Measurements from ENCODE around the gene DDX25. TPM values are rescaled to one million over a fixed set of nuclear protein-coding genes. Genes with fewer than 3 reads are reported as not detected.

Gene DDX25
- total and polyA plus RNA-seq, 9 donors = 0.22 to 0.77 (median 0.35) TPM

- no peak for DNase-seq
Observed at GRCh38 chr11:125923633-125924032, 19.3 kb downstream of the DDX25 start.

DNA sequence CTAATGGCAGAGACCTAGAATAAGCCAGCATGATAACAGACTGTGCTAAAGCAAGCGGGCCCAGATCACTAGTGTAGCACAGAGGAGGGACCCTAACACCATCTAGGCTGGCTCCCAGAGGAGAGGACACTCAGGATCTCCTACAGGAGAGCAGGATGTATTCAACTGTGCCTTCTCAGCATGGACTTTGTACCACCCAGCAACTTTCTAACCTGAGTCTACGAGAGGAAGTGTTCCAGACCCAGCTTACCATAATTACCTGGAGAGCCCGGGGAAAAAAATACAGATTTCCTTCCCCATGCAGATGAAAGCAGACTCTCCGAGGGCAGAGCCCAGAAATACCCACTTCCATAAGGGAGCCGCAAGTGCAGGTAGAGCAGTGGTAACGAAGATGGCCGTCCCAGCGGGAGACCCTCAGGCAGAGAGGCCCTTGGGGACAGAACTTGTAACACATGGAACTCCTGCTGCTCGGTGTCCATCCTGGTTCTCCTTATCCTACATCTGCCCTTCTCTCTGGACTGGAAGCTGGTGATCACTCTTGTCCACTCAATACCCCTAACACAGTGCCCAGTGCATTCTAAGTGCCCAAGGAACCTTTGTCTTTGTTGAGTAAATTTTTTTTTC lies 20.2 kb downstream of the DDX25 start:
- DNase-seq = no peak
- Histone ChIP-seq H3K27ac (ENCODE audit: low read length) (no peak overlapping the region), H3K27me3 (ENCODE audit: control insufficient read depth, insufficient read depth, low read length) (no peaks in the 10 kb centered on the region), H3K4me1 (ENCODE audit: control insufficient read depth, insufficient read depth, low read length) (no peaks in the 10 kb centered on the region), H3K4me3 (ENCODE audit: low read length) (no peak overlapping the region), H3K9me3 (replicated peaks; ENCODE audit: control insufficient read depth, low read depth, low read length) (no peaks in the 10 kb centered on the region), H3K36me3 (ENCODE audit: control insufficient read depth, insufficient read depth, low read length) (no peaks in the 10 kb centered on the region)
- WGBS (ENCODE audit: insufficient coverage) = 91% methylated on average over 7 of the region's 9 CpGs

More at GRCh38 chr11:125923633-125924032, 19.3 kb downstream of the DDX25 start:
- 81% methylated on average over 7 of the region's 8 CpGs for WGBS (ENCODE audit: insufficient coverage)
- Histone ChIP-seq H3K9me3 (replicated peaks; ENCODE audit: control insufficient read depth, low read depth, low read length) (no peaks in the 10 kb centered on the region), H3K36me3 (ENCODE audit: control insufficient read depth, insufficient read depth, low read length) (no peaks in the 10 kb centered on the region), H3K4me1 (ENCODE audit: control insufficient read depth, insufficient read depth, low read length) (no peaks in the 10 kb centered on the region), H3K4me3 (ENCODE audit: low read length) (no peak overlapping the region), H3K27ac (ENCODE audit: low read length) (no peak overlapping the region), H3K27me3 (ENCODE audit: control insufficient read depth, insufficient read depth, low read length) (no peaks in the 10 kb centered on the region)

DNA sequence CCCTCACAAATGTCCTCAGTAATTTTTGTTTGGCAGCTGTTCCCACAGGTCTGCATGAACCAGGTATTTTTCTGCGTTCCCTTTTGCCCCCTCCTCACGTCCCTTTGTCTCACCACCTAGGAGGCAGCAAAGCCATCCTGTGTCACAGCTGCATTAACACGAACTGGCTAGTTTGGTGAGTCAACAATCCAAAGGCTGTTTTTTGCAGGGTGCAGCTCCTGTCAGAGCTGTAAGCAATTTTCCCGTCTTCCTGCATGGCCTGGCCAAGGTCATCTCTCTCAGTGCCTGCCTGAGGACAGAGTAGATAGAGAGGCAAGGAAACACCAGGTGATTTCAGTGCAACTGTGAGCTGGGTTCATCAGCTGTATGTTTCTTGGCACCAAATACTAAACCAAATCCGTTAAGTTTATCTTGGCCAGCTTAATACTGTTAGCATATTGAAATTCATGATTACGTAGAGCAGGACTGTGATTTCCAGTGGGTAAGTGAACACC lies 21.0 kb downstream of the DDX25 start:
- WGBS (ENCODE audit: insufficient coverage) = 68% methylated on average over 4 of the region's 6 CpGs
- H3K36me3 ChIP-seq (ENCODE audit: control insufficient read depth, insufficient read depth, low read length) = no peaks in the 10 kb centered on the region
- H3K4me1 ChIP-seq (ENCODE audit: control insufficient read depth, insufficient read depth, low read length) = no peaks in the 10 kb centered on the region
- no peaks in the 10 kb centered on the region for H3K9me3 ChIP-seq (replicated peaks; ENCODE audit: control insufficient read depth, low read depth, low read length)
- H3K4me3 ChIP-seq (ENCODE audit: low read length) = no peak overlapping the region
- H3K27ac ChIP-seq (ENCODE audit: low read length) = no peak overlapping the region
- no peaks in the 10 kb centered on the region for H3K27me3 ChIP-seq (ENCODE audit: control insufficient read depth, insufficient read depth, low read length)
- no peak for DNase-seq

- H3K9me3 ChIP-seq (replicated peaks; ENCODE audit: control insufficient read depth, low read depth, low read length) = no peaks in the 10 kb centered on the region
- no peaks in the 10 kb centered on the region for H3K36me3 ChIP-seq (ENCODE audit: control insufficient read depth, insufficient read depth, low read length)
- no peak overlapping the region for H3K4me3 ChIP-seq (ENCODE audit: low read length)
- no peaks in the 10 kb centered on the region for H3K4me1 ChIP-seq (ENCODE audit: control insufficient read depth, insufficient read depth, low read length)
- no peak for DNase-seq
- no peak overlapping the region for H3K27ac ChIP-seq (ENCODE audit: low read length)
- 95% methylated on average over 2 of the region's 3 CpGs for WGBS (ENCODE audit: insufficient coverage)
- H3K27me3 ChIP-seq (ENCODE audit: control insufficient read depth, insufficient read depth, low read length) = no peaks in the 10 kb centered on the region
Observed at GRCh38 chr11:125925804-125926203, 21.5 kb downstream of the DDX25 start.

- H3K36me3 ChIP-seq (ENCODE audit: control insufficient read depth, insufficient read depth, low read length) = no peaks in the 10 kb centered on the region
- no peak overlapping the region for H3K4me3 ChIP-seq (ENCODE audit: low read length)
- WGBS (ENCODE audit: insufficient coverage) = 93% methylated on average over 9 of the region's 12 CpGs
- no peak overlapping the region for H3K27ac ChIP-seq (ENCODE audit: low read length)
- H3K4me1 ChIP-seq (ENCODE audit: control insufficient read depth, insufficient read depth, low read length) = peaks cover 2% of the 10 kb centered on the region
- no peak for DNase-seq
- H3K27me3 ChIP-seq (ENCODE audit: control insufficient read depth, insufficient read depth, low read length) = no peaks in the 10 kb centered on the region
- no peaks in the 10 kb centered on the region for H3K9me3 ChIP-seq (replicated peaks; ENCODE audit: control insufficient read depth, low read depth, low read length)
Observed at GRCh38 chr11:125926682-125927081, 22.4 kb downstream of the DDX25 start.

DNA sequence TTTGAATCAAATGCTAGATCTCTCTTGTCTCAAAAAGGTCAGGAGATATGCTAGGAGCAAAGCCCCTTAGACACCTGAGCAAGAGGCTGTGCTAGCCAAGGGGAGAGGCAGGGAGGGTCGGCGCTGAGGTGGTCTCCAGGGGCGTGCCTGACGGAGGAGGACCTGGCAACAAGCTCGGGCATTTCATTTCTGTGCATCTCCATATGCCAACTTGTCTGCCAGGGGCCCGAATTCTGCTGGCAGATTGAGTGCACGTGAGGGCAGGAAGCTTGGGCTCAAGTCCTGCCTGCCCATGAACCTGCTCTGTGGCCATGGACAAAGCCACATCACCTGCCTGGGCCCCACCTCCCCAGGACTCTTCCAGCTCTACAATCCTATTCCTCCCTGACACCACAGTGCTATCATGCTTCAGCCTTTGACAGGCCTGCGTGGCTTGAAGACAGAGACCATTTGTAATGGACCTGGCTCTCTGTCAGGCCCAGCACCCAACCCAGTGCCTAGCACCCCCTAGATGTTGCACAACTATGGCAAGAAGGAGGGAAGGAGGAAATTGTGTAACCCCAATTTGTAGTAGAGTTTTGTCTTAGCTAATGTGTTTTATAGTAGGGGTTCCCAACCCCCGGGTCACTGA lies 25.3 kb downstream of the DDX25 start:
- H3K9me3 ChIP-seq (replicated peaks; ENCODE audit: control insufficient read depth, low read depth, low read length) = peaks cover under 1% of the 10 kb centered on the region
- H3K4me3 ChIP-seq (ENCODE audit: low read length) = no peak overlapping the region
- H3K36me3 ChIP-seq (ENCODE audit: control insufficient read depth, insufficient read depth, low read length) = no peaks in the 10 kb centered on the region
- peaks cover 6% of the 10 kb centered on the region for H3K4me1 ChIP-seq (ENCODE audit: control insufficient read depth, insufficient read depth, low read length)
- WGBS (ENCODE audit: insufficient coverage) = 72% methylated on average over 8 of the region's 9 CpGs
- H3K27ac ChIP-seq (ENCODE audit: low read length) = no peak overlapping the region
- no peaks in the 10 kb centered on the region for H3K27me3 ChIP-seq (ENCODE audit: control insufficient read depth, insufficient read depth, low read length)
- DNase-seq = no peak

GRCh38 chr11:125930076-125930450 lies 25.8 kb downstream of the DDX25 start:
- no peaks in the 10 kb centered on the region for H3K36me3 ChIP-seq (ENCODE audit: control insufficient read depth, insufficient read depth, low read length)
- DNase-seq = no peak
- H3K4me1 ChIP-seq (ENCODE audit: control insufficient read depth, insufficient read depth, low read length) = peaks cover 6% of the 10 kb centered on the region
- H3K4me3 ChIP-seq (ENCODE audit: low read length) = no peak overlapping the region
- no peak overlapping the region for H3K27ac ChIP-seq (ENCODE audit: low read length)
- H3K9me3 ChIP-seq (replicated peaks; ENCODE audit: control insufficient read depth, low read depth, low read length) = peaks cover 2% of the 10 kb centered on the region
- WGBS (ENCODE audit: insufficient coverage) = 93% methylated on average over 5 of the region's 11 CpGs
- H3K27me3 ChIP-seq (ENCODE audit: control insufficient read depth, insufficient read depth, low read length) = no peaks in the 10 kb centered on the region

DNA sequence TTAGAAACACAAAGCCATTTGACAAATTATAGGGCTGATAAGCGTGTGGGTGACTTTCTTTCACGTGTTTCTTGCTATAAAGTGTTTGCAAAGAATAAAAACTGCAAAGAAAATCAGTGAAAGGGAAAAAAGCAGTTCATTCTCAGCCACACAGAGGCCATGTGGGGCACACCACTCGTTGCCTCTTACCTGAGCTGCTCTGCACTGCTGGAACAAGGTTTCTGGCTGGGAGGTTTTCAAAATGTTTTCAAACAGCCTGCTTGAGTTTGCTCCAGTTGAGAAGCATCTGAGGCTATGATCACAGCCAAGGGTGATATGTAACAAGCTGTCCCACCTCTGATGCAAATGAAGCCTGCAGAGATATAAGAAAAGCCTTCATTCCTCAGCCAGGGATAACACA lies 26.8 kb downstream of the DDX25 start:
- DNase-seq = no peak
- WGBS (ENCODE audit: insufficient coverage) = 60% methylated on average over 2 of the region's 3 CpGs

DNA sequence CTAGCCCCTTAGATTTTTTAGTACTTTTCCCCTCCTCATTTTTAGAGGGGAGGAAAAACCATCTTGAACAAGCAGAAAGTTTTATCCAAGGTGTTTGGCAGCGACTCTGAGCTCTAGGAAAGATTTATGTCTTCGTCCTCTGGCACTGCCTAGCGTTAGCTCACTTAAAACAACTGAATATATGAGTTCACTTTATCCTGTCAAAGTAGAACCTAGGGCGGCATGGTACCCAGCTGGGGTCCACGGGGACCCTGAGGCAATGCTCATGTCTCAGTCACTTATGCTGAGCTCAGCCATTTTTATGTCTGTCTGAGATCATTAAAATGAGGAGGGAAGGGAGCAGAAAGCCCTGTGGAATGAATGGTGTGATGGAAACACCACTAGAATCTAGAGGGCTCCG lies 27.4 kb downstream of the DDX25 start:
- Histone ChIP-seq H3K27me3 (ENCODE audit: control insufficient read depth, insufficient read depth, low read length) (no peaks in the 10 kb centered on the region), H3K27ac (ENCODE audit: low read length) (no peak overlapping the region), H3K4me3 (ENCODE audit: low read length) (no peak overlapping the region), H3K4me1 (ENCODE audit: control insufficient read depth, insufficient read depth, low read length) (peaks cover 15% of the 10 kb centered on the region), H3K36me3 (ENCODE audit: control insufficient read depth, insufficient read depth, low read length) (no peaks in the 10 kb centered on the region), H3K9me3 (replicated peaks; ENCODE audit: control insufficient read depth, low read depth, low read length) (peaks cover 2% of the 10 kb centered on the region)
- DNase-seq = peak; percentile 85
- WGBS (ENCODE audit: insufficient coverage) = 42% methylated on average over 3 of the region's 6 CpGs

More for the DNA sequence above, 26.8 kb downstream of the DDX25 start:
- Histone ChIP-seq H3K27me3 (ENCODE audit: control insufficient read depth, insufficient read depth, low read length) (no peaks in the 10 kb centered on the region), H3K9me3 (replicated peaks; ENCODE audit: control insufficient read depth, low read depth, low read length) (peaks cover 2% of the 10 kb centered on the region), H3K4me3 (ENCODE audit: low read length) (no peak overlapping the region), H3K27ac (ENCODE audit: low read length) (no peak overlapping the region), H3K36me3 (ENCODE audit: control insufficient read depth, insufficient read depth, low read length) (no peaks in the 10 kb centered on the region), H3K4me1 (ENCODE audit: control insufficient read depth, insufficient read depth, low read length) (peaks cover 15% of the 10 kb centered on the region)

DNA sequence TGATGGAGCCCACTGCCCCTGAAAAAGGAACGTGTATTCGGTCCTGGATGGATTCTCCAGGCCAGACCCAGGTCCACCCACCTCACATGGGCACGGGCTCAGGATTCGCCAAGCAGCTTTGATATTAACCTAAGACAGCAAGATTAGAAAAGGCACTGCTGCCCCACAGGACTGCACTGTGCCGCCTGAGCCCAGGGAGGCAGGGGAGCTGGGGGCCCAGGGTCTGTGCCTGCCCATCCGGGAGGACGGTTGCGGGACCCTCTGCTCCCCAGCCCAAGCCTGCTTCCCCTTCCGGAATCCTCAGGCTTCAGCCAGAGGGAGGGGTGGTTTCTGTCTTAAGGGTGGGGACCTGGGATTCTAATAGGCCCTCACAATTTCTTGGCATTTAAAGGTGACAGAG lies 28.0 kb downstream of the DDX25 start:
- Histone ChIP-seq H3K36me3 (ENCODE audit: control insufficient read depth, insufficient read depth, low read length) (no peaks in the 10 kb centered on the region), H3K27me3 (ENCODE audit: control insufficient read depth, insufficient read depth, low read length) (no peaks in the 10 kb centered on the region), H3K4me3 (ENCODE audit: low read length) (no peak overlapping the region), H3K27ac (ENCODE audit: low read length) (no peak overlapping the region), H3K9me3 (replicated peaks; ENCODE audit: control insufficient read depth, low read depth, low read length) (peaks cover 2% of the 10 kb centered on the region), H3K4me1 (ENCODE audit: control insufficient read depth, insufficient read depth, low read length) (peaks cover 15% of the 10 kb centered on the region)
- DNase-seq = no peak
- 86% methylated on average over 5 of the region's 9 CpGs for WGBS (ENCODE audit: insufficient coverage)
